ENCODE data around the gene GLT1D1.

Gene GLT1D1

DNA sequence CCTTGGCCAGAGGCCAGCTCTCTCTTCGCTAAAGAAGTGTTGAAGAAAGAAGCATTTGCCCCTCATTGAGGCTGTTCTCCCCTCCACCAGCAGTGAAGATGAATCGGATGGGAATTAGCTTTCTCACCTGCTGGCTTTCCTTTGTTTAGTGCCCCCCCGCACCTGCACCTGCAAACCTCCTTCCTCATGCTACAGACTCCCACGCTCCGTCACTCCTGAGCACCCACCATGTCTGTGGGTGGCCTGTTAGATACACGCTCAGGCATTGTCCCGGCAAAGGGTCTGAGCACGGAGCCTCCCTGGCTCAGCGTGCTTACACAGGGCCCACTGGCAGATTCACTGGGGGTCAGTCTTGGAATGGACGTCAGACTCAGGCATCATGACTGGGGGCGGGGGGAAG lies 121.6 kb downstream of the GLT1D1 start:
- H3K4me3 ChIP-seq (ENCODE audit: low read depth, low read length): no peak overlapping the region
- TF ChIP-seq, protein P1, sequence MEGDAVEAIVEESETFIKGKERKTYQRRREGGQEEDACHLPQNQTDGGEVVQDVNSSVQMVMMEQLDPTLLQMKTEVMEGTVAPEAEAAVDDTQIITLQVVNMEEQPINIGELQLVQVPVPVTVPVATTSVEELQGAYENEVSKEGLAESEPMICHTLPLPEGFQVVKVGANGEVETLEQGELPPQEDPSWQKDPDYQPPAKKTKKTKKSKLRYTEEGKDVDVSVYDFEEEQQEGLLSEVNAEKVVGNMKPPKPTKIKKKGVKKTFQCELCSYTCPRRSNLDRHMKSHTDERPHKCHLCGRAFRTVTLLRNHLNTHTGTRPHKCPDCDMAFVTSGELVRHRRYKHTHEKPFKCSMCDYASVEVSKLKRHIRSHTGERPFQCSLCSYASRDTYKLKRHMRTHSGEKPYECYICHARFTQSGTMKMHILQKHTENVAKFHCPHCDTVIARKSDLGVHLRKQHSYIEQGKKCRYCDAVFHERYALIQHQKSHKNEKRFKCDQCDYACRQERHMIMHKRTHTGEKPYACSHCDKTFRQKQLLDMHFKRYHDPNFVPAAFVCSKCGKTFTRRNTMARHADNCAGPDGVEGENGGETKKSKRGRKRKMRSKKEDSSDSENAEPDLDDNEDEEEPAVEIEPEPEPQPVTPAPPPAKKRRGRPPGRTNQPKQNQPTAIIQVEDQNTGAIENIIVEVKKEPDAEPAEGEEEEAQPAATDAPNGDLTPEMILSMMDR (IDR thresholded peaks at IDR 0.05; ENCODE audit: low read depth, low read length, missing control alignments): no peak
- DNase-seq (ENCODE audit: low read depth): no peak
- in situ Hi-C loops (cut with HindIII; ENCODE audit: low sequenced_read_pairs): no loop called here

DNA sequence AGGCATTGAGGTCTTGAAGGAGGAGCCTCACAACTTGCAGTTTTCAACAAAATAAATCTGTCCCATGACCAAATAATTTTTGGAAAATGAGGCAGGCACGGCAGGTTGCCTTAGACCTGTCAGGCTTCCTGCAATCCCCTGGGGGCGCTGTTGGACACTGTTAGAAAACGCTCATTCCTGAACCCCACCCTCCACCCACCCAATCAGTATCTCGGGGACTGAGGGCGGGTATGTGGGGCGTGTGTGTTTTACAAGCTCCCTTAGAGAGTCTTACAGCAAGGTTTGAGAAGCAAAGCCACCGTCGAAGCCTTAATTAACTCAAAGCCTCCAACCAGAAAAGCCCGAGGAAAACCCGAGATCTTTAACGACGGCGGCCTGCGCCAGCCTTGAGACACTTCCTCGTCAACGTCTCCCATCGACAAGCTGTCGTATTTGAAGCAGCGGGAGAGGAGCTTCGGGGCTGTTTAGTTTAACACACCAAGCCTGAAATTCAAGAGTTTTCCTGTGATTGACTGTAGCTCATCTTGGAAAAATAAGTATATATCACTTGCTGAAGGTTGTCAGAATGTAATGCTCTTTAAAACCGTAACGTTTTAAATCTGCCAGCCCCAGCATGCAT lies 123.0 kb downstream of the GLT1D1 start:
- no peak for DNase-seq (ENCODE audit: low read depth)
- in situ Hi-C loops (cut with HindIII; ENCODE audit: low sequenced_read_pairs): no loop called here
- H3K4me3 ChIP-seq (ENCODE audit: low read depth, low read length): no peak overlapping the region
- TF ChIP-seq, protein P1 (IDR thresholded peaks at IDR 0.05; ENCODE audit: low read depth, low read length, missing control alignments): no peak

DNA sequence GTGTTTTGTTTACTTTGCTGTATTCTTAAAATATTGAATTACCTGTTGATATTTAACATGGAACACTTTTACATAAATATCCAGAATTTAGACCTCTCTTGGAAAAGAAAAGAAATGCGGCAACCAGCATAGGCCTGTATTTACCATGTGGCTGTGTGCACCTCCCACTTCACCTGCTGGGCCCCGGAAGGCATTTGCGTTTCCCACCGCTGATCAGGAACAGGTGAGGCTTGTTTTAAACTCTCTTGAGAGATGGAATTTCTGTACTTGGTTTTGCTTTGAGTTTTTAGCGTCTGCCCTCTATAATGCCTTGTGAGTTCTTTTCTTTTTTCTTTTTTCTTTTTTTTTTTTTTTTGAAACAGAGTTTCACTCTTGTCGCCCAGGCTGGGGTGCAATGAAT lies 124.2 kb downstream of the GLT1D1 start:
- TF ChIP-seq, protein P1 (IDR thresholded peaks at IDR 0.05; ENCODE audit: low read depth, low read length, missing control alignments): no peak
- no peak overlapping the region for H3K4me3 ChIP-seq (ENCODE audit: low read depth, low read length)
- DNase-seq (ENCODE audit: low read depth): no peak
- in situ Hi-C loops (cut with HindIII; ENCODE audit: low sequenced_read_pairs): no loop called here

GRCh38 chr12:128978067-128978466 lies 124.8 kb downstream of the GLT1D1 start:
- no peak overlapping the region for H3K4me3 ChIP-seq (ENCODE audit: low read depth, low read length)
- TF ChIP-seq, protein P1 (IDR thresholded peaks at IDR 0.05; ENCODE audit: low read depth, low read length, missing control alignments): no peak
- DNase-seq (ENCODE audit: low read depth): no peak
- in situ Hi-C loops (cut with HindIII; ENCODE audit: low sequenced_read_pairs): no loop called here

DNA sequence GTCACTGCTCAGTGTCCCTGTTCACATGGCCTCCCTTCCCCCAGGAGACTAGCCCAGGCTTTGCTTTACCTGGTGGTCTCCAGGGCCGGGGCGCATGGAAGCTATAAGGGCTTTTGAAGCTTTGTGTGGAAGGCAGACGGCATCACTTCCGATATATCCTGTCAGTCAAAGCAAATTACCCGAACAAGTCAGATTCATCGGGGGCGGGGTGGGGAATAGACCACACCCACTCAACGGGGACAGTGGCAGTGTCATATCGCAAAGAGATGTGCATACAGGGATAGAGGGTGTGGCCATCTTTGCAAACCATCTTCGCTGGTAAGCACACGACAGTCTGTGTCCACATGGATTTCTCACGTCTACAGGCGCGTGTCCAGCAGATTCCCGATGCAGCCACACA lies 127.3 kb downstream of the GLT1D1 start:
- no peak overlapping the region for H3K4me3 ChIP-seq (ENCODE audit: low read depth, low read length)
- DNase-seq (ENCODE audit: low read depth): no peak
- in situ Hi-C loops (cut with HindIII; ENCODE audit: low sequenced_read_pairs): no loop called here
- TF ChIP-seq, protein P1 (IDR thresholded peaks at IDR 0.05; ENCODE audit: low read depth, low read length, missing control alignments): no peak

- DNase-seq (ENCODE audit: low read depth): no peak
- TF ChIP-seq, protein P1 (IDR thresholded peaks at IDR 0.05; ENCODE audit: low read depth, low read length, missing control alignments): no peak
- no peak overlapping the region for H3K4me3 ChIP-seq (ENCODE audit: low read depth, low read length)
- in situ Hi-C loops (cut with HindIII; ENCODE audit: low sequenced_read_pairs): no loop called here
These were observed 128.8 kb downstream of the GLT1D1 start for GRCh38 chr12:128981971-128982533.
